Measurements from ENCODE around the gene ZSCAN4.

ZSCAN4 gene

DNA sequence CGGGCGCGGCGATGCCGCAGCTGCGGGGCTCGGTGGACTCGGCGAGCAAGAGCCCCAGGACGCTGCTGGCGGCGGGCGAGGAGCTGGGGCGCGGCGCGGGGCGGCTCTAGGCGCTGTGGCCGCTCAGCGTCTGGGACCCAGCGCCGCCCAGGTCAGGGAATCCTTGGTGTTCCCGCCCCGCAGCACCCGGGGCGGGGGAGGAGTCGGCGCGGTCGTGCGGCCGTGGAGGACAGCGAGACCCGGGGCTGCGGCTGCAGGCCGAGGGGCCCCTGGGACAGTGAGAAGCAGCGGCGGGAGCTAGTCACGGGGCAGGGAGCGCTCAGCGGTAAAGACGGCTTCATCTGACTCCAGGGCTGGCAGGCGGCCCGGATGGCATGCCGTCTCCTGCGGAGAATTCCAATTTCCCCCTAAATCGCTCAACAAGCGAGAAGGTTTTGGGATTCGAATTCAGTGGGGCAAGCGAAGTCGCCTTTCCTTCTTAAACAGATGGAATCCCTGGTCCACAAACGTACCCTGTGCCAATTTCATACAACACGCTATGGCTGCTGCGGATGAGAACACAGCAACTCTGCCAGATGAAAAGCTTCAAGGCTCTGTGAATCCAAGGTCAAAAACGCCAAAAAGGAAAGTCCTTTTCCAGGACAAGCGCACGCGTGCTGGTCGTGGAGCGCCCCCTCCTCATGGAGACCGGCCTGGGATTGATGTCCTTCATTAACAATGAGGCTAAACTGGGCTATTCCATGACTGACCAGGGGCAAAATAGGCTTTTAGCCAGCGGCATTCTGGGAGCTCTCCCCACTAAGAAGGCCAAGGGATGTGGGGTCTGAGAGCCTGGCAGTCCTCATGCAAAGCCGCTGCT, 4.2 kb upstream of the ZSCAN4 start:
- Mint-ChIP-seq H3K27ac (peak overlapping the region; percentile 73), H3K27me3 (peaks cover 49% of the 10 kb centered on the region), H3K36me3 (no peaks in the 10 kb centered on the region), H3K9me3 (no peaks in the 10 kb centered on the region), H3K4me3 (peak overlapping the region; percentile 89), H3K4me1 (peaks cover 12% of the 10 kb centered on the region)
- ATAC-seq, result peak; percentile 61

- no peaks in the 10 kb centered on the region for H3K36me3 Mint-ChIP-seq
- ATAC-seq, result no peak
- no peak overlapping the region for H3K27ac Mint-ChIP-seq
- no peak overlapping the region for H3K4me3 Mint-ChIP-seq
- H3K4me1 Mint-ChIP-seq, result peaks cover 12% of the 10 kb centered on the region
- H3K27me3 Mint-ChIP-seq, result peaks cover 41% of the 10 kb centered on the region
- no peaks in the 10 kb centered on the region for H3K9me3 Mint-ChIP-seq
Observed at GRCh38 chr19:57665261-57665806, 3.4 kb upstream of the ZSCAN4 start.

GRCh38 chr19:57667228-57667627, 1.5 kb upstream of the ZSCAN4 start:
- ATAC-seq, result no peak
- H3K27ac Mint-ChIP-seq, result no peak overlapping the region
- peaks cover 12% of the 10 kb centered on the region for H3K4me1 Mint-ChIP-seq
- peaks cover 37% of the 10 kb centered on the region for H3K27me3 Mint-ChIP-seq
- no peaks in the 10 kb centered on the region for H3K36me3 Mint-ChIP-seq
- H3K4me3 Mint-ChIP-seq, result no peak overlapping the region
- H3K9me3 Mint-ChIP-seq, result no peaks in the 10 kb centered on the region

GRCh38 chr19:57671124-57671895, 2.6 kb downstream of the ZSCAN4 start:
- Mint-ChIP-seq H3K9me3 (no peaks in the 10 kb centered on the region), H3K4me3 (no peak overlapping the region), H3K36me3 (no peaks in the 10 kb centered on the region), H3K4me1 (no peaks in the 10 kb centered on the region), H3K27me3 (peaks cover 10% of the 10 kb centered on the region), H3K27ac (no peak overlapping the region)
- ATAC-seq, result no peak

DNA sequence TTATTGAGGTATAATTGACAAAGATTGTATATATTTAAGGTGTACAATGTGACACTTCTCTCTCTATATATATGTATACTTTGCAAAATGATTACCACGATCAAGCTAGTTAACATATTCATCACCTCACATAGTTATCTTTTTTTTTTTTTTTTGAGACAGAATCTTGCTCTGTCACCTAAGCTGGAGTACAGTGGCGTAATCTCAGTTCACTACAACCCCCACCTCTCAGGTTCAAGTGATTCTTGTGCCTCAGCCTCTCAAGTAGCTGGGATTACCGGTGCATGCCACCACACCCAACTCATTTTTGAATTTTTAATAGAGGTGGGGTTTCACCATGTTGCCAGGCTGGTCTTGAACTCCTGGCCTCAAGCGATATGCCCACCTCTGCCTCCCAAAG, 3.7 kb downstream of the ZSCAN4 start:
- no peak overlapping the region for H3K4me3 Mint-ChIP-seq
- no peaks in the 10 kb centered on the region for H3K4me1 Mint-ChIP-seq
- ATAC-seq, result no peak
- H3K27ac Mint-ChIP-seq, result no peak overlapping the region
- no peaks in the 10 kb centered on the region for H3K9me3 Mint-ChIP-seq
- H3K27me3 Mint-ChIP-seq, result peaks cover 10% of the 10 kb centered on the region
- no peaks in the 10 kb centered on the region for H3K36me3 Mint-ChIP-seq

DNA sequence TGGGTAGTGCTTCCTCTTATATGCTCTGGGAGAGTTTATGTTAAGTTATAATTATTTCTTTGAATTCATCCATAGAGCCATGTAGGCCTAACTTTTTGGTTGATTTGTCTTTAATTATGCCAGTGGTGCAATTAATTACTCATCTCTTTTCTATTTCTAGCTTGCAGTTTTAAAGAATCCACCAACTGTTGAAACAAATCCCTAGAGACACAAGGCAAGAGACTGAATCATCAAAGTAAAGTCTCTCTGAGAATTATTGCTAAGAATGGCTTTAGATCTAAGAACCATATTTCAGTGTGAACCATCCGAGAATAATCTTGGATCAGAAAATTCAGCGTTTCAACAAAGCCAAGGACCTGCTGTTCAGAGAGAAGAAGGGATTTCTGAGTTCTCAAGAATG, 7.1 kb downstream of the ZSCAN4 start:
- no peak overlapping the region for H3K27ac Mint-ChIP-seq
- H3K36me3 Mint-ChIP-seq, result no peaks in the 10 kb centered on the region
- H3K9me3 Mint-ChIP-seq, result no peaks in the 10 kb centered on the region
- H3K27me3 Mint-ChIP-seq, result peaks cover 8% of the 10 kb centered on the region
- ATAC-seq, result no peak
- no peak overlapping the region for H3K4me3 Mint-ChIP-seq
- H3K4me1 Mint-ChIP-seq, result no peaks in the 10 kb centered on the region

GRCh38 chr19:57682226-57682766, 13.6 kb downstream of the ZSCAN4 start:
- no peaks in the 10 kb centered on the region for H3K27me3 Mint-ChIP-seq
- H3K4me3 Mint-ChIP-seq, result peak overlapping the region; percentile 95
- H3K9me3 Mint-ChIP-seq, result peaks cover 37% of the 10 kb centered on the region
- ATAC-seq, result no peak
- peak overlapping the region; percentile 91 for H3K27ac Mint-ChIP-seq
- H3K36me3 Mint-ChIP-seq, result peaks cover 58% of the 10 kb centered on the region
- H3K4me1 Mint-ChIP-seq, result peaks cover 46% of the 10 kb centered on the region

DNA sequence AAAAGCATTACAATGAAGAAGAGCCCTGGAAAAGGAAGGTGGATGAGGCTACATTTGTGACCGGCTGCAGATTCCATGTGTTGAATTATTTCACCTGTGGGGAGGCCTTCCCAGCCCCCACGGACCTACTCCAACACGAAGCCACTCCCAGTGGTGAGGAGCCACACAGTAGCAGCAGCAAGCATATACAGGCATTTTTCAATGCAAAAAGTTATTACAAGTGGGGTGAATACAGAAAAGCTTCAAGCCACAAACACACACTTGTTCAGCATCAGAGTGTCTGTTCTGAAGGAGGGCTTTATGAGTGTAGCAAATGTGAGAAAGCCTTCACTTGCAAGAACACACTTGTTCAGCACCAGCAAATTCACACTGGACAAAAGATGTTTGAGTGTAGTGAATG, 18.0 kb downstream of the ZSCAN4 start:
- Mint-ChIP-seq H3K27me3 (no peaks in the 10 kb centered on the region), H3K9me3 (peaks cover 44% of the 10 kb centered on the region), H3K36me3 (peaks cover 90% of the 10 kb centered on the region), H3K27ac (no peak overlapping the region), H3K4me3 (no peak overlapping the region), H3K4me1 (peaks cover 42% of the 10 kb centered on the region)
- no peak for ATAC-seq

DNA sequence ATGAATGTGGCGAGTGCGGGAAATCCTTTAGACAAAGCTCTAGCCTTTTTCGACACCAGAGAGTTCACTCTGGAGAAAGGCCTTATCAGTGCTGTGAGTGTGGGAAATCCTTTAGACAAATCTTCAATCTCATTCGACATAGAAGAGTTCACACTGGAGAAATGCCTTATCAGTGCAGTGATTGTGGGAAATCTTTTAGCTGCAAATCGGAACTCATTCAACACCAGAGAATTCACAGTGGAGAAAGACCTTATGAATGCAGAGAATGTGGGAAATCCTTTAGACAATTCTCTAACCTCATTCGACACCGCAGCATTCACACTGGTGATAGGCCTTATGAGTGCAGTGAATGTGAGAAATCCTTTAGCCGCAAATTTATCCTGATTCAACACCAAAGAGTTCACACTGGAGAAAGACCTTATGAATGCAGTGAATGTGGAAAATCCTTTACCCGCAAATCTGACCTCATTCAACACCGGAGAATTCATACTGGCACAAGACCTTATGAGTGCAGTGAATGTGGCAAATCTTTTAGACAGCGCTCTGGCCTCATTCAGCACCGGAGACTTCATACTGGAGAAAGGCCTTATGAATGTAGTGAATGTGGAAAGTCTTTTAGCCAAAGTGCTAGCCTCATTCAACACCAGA, 18.8 kb downstream of the ZSCAN4 start:
- peaks cover 44% of the 10 kb centered on the region for H3K9me3 Mint-ChIP-seq
- no peak overlapping the region for H3K27ac Mint-ChIP-seq
- H3K4me1 Mint-ChIP-seq, result peaks cover 34% of the 10 kb centered on the region
- peaks cover 83% of the 10 kb centered on the region for H3K36me3 Mint-ChIP-seq
- no peaks in the 10 kb centered on the region for H3K27me3 Mint-ChIP-seq
- no peak for ATAC-seq
- H3K4me3 Mint-ChIP-seq, result no peak overlapping the region

GRCh38 chr19:57688011-57688763, 19.5 kb downstream of the ZSCAN4 start:
- H3K36me3 Mint-ChIP-seq, result peaks cover 82% of the 10 kb centered on the region
- H3K27me3 Mint-ChIP-seq, result no peaks in the 10 kb centered on the region
- H3K27ac Mint-ChIP-seq, result no peak overlapping the region
- ATAC-seq, result no peak
- peaks cover 37% of the 10 kb centered on the region for H3K9me3 Mint-ChIP-seq
- H3K4me1 Mint-ChIP-seq, result peaks cover 27% of the 10 kb centered on the region
- no peak overlapping the region for H3K4me3 Mint-ChIP-seq

DNA sequence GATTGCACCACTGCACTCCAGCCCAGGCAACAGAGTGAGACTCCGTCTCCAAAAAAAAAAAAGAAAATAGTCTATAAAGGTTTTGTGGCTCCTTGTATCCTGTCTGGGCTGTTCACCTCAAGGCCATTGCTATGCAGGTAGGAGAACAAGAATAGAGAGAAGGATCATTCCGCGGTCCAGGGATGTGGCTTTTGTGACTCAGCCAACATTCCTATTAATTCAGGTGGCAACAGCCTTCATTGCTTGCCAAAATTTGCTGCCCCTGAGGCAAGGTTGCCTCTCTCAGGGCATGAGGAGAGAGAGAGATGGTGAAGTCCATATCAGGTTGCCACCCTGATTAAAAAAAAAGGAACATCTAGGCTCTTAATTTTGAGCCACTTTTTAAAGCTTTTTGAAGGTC, 21.0 kb downstream of the ZSCAN4 start:
- ATAC-seq, result no peak
- Mint-ChIP-seq H3K9me3 (peaks cover 22% of the 10 kb centered on the region), H3K4me1 (peaks cover 12% of the 10 kb centered on the region), H3K4me3 (no peak overlapping the region), H3K27me3 (no peaks in the 10 kb centered on the region), H3K27ac (no peak overlapping the region), H3K36me3 (peaks cover 78% of the 10 kb centered on the region)

GRCh38 chr19:57701625-57702024, 32.9 kb downstream of the ZSCAN4 start:
- Mint-ChIP-seq H3K4me1 (peaks cover 28% of the 10 kb centered on the region), H3K27ac (no peak overlapping the region), H3K36me3 (peaks cover 89% of the 10 kb centered on the region), H3K27me3 (no peaks in the 10 kb centered on the region), H3K9me3 (peaks cover 24% of the 10 kb centered on the region), H3K4me3 (no peak overlapping the region)
- no peak for ATAC-seq

GRCh38 chr19:57706346-57706745, 37.6 kb downstream of the ZSCAN4 start:
- peaks cover 29% of the 10 kb centered on the region for H3K9me3 Mint-ChIP-seq
- no peak overlapping the region for H3K27ac Mint-ChIP-seq
- no peak for ATAC-seq
- peaks cover 74% of the 10 kb centered on the region for H3K36me3 Mint-ChIP-seq
- H3K4me1 Mint-ChIP-seq, result peaks cover 51% of the 10 kb centered on the region
- no peaks in the 10 kb centered on the region for H3K27me3 Mint-ChIP-seq
- H3K4me3 Mint-ChIP-seq, result no peak overlapping the region

- H3K4me1 Mint-ChIP-seq, result peaks cover 48% of the 10 kb centered on the region
- peaks cover 17% of the 10 kb centered on the region for H3K9me3 Mint-ChIP-seq
- H3K4me3 Mint-ChIP-seq, result peak within 1 kb of the TSS; percentile 91
- peak within 1 kb of the TSS; percentile 99 for H3K27ac Mint-ChIP-seq
- peak; percentile 95 for ATAC-seq
- H3K36me3 Mint-ChIP-seq, result peaks cover 57% of the 10 kb centered on the region
- H3K27me3 Mint-ChIP-seq, result no peaks in the 10 kb centered on the region
Observed at GRCh38 chr19:57708641-57709361, 40.1 kb downstream of the ZSCAN4 start, which contains the start of gene ZNF154. ZNF154 (minus strand) TSS chr19:57709204; CDS start chr19:57708971, 233 bp downstream.
